ENCODE measurements around the gene LRRC37A2. TPM values are rescaled to one million over a fixed set of nuclear protein-coding genes. Genes with fewer than 3 reads are reported as not detected.
"Not testable (repeated sequence)": the region's sequence is repeated elsewhere in the genome, so short reads cannot be mapped to it uniquely, and the experiment has no call there.

Gene LRRC37A2
- total RNA-seq, 1 experiment from 2014 or later: 9.3 TPM

DNA sequence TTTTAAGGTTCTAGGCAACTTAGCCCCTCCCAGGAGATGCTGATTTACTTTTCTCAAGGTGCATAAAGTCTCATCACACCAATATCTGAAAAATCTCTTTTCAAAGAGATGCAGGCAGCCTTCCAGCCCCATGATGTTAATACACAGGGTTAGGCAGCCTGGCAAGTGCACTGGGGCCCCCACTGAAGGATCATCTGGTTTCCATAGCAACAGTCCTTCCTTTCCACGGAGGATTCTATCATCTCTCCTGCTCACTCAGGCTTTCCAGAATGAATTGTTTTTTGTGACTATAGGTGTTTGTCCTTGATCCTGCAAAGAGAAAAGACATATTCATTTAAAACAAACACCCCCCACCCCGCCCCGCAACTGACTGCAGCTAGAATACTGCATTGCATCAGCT lies 73.2 kb downstream of the LRRC37A2 start:
- no CpG with 5 or more reads among the region's 3 CpGs for WGBS (ENCODE audit: extremely low coverage, insufficient read length, low lambda C conversion rate)

DNA sequence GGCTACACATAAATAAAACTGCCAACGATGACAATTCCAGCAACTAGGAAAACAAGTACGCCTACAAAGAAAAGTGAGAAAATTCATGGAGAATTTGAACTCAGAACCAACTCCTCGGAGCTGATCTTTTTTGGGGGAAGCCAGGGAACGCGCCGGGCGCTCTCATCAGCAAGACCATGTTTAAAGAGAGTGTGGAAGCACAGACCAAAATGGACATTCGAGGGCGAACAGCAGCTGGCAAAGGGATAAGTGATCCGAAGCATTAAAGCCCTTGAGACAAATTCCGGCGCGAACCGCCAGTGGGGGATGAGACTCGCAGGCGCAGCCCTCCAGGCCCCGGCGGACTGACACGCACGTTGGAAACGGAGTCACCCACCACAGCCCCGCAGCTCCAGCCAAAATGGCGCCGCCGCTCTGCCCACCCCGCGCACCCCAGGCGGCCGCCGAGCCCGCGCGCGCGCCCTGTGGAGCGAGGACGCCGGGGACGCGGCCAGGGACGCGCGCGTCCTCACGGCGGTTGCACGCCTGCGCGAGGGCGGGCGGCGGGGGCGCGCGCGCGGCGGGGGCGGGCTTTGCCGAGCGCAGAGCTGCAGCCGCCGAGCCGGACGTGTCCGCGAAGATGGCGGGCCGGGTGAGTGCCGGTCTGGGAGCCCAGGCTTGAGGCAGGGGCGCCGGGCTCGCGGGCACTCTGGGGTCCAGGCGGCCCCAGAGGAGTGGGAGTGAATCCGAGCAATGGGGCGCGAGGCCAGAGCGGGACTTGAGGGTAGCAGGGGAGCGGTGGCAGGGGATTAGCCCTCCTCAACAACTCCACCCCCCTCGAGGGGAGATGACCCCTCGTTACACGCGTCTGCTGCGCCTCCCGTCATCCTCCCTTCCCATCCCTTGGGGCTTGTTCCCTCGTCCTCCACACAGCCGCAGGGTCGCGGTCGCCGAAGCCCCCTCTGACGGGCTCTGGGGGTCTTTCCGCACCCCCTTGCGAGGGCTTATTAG lies 78.2 kb downstream of the LRRC37A2 start, which contains the start of gene NSF:
Gene NSF (plus strand): TSS at position 513 of the 990 bp plus-strand sequence. CDS start 107 bp downstream, at position 620.
- H3K9me3 Mint-ChIP-seq; H3K18ac ChIP-seq (ENCODE audit: insufficient read length, low read depth, low read length); H3K9me3 ChIP-seq (ENCODE audit: control insufficient read depth, low read depth, low read length); H3K4me1 ChIP-seq (ENCODE audit: insufficient read depth, low read length); H3K14ac ChIP-seq (ENCODE audit: insufficient read depth, low read length); H3K36me3 Mint-ChIP-seq (ENCODE audit: insufficient read depth in 1 of 3, low read depth in 3 of 3); DNase-seq; H4K91ac ChIP-seq (ENCODE audit: insufficient read length, low read depth, low read length); H2BK120ac ChIP-seq (ENCODE audit: low read depth, low read length, poor library complexity, severe bottlenecking); H2AFZ ChIP-seq (ENCODE audit: low read length); H3K27ac ChIP-seq (ENCODE audit: insufficient read length, low read depth, low read length); H3K23me2 ChIP-seq (ENCODE audit: insufficient read length, low read depth, low read length, poor library complexity, severe bottlenecking); H2BK5ac ChIP-seq (ENCODE audit: insufficient read length, low read length); H3K27me3 Mint-ChIP-seq (ENCODE audit: low read depth); H3K79me2 ChIP-seq (ENCODE audit: insufficient read depth, low read length); H3K4me3 Mint-ChIP-seq; H4K5ac ChIP-seq (ENCODE audit: insufficient read length, low read depth, low read length); H3T11ph ChIP-seq (ENCODE audit: low read length); H3K4me1 Mint-ChIP-seq; H3K27ac Mint-ChIP-seq; H4K20me1 ChIP-seq (ENCODE audit: control insufficient read depth, insufficient read depth, insufficient read length); H2BK12ac ChIP-seq (ENCODE audit: insufficient read length, low read depth, low read length); H3K27me3 ChIP-seq (ENCODE audit: insufficient read depth, low read length); H3K9ac ChIP-seq (ENCODE audit: extremely low read depth, insufficient read length, low read length); H3K23ac ChIP-seq (ENCODE audit: insufficient read length, low read depth, low read length); H3K79me1 ChIP-seq (ENCODE audit: insufficient read depth, low read depth, low read length, poor library complexity, severe bottlenecking); H2AK5ac ChIP-seq (ENCODE audit: insufficient read length, low read length); H3K56ac ChIP-seq (ENCODE audit: insufficient read length, low read depth, low read length); H2BK20ac ChIP-seq (ENCODE audit: low read depth, low read length, poor library complexity, severe bottlenecking); H3K4ac ChIP-seq (ENCODE audit: low read depth, low read length); H3K4me2 ChIP-seq (ENCODE audit: insufficient read depth, insufficient read length, low read length); H4K8ac ChIP-seq (replicated peaks; ENCODE audit: insufficient read length, low read depth, low read length); H2BK15ac ChIP-seq (ENCODE audit: low read depth, low read length): not testable (repeated sequence)
- WGBS (ENCODE audit: extremely low coverage, insufficient read length, low lambda C conversion rate): no CpG with 5 or more reads among the region's 95 CpGs

More for the DNA sequence above, 73.2 kb downstream of the LRRC37A2 start:
- not testable (repeated sequence) for H3K23ac ChIP-seq (ENCODE audit: insufficient read length, low read depth, low read length); H3K9ac ChIP-seq (ENCODE audit: extremely low read depth, insufficient read length, low read length); H4K91ac ChIP-seq (ENCODE audit: insufficient read length, low read depth, low read length); DNase-seq; H2BK120ac ChIP-seq (ENCODE audit: low read depth, low read length, poor library complexity, severe bottlenecking); H3K27me3 ChIP-seq (ENCODE audit: insufficient read depth, low read length); H3K4me3 Mint-ChIP-seq; H3K4me2 ChIP-seq (ENCODE audit: insufficient read depth, insufficient read length, low read length); H3K4me1 Mint-ChIP-seq; H2AFZ ChIP-seq (ENCODE audit: low read length); H3K27ac Mint-ChIP-seq; H4K8ac ChIP-seq (replicated peaks; ENCODE audit: insufficient read length, low read depth, low read length); H3K9me3 Mint-ChIP-seq; H3K56ac ChIP-seq (ENCODE audit: insufficient read length, low read depth, low read length); H3K4ac ChIP-seq (ENCODE audit: low read depth, low read length); H3K79me1 ChIP-seq (ENCODE audit: insufficient read depth, low read depth, low read length, poor library complexity, severe bottlenecking); H2BK15ac ChIP-seq (ENCODE audit: low read depth, low read length); H3K14ac ChIP-seq (ENCODE audit: insufficient read depth, low read length); H2BK5ac ChIP-seq (ENCODE audit: insufficient read length, low read length); H4K20me1 ChIP-seq (ENCODE audit: control insufficient read depth, insufficient read depth, insufficient read length); H2BK12ac ChIP-seq (ENCODE audit: insufficient read length, low read depth, low read length); H3K79me2 ChIP-seq (ENCODE audit: insufficient read depth, low read length); H2AK5ac ChIP-seq (ENCODE audit: insufficient read length, low read length); H3K18ac ChIP-seq (ENCODE audit: insufficient read length, low read depth, low read length); H3T11ph ChIP-seq (ENCODE audit: low read length); H3K27ac ChIP-seq (ENCODE audit: insufficient read length, low read depth, low read length); H3K36me3 Mint-ChIP-seq (ENCODE audit: insufficient read depth in 1 of 3, low read depth in 3 of 3); H3K27me3 Mint-ChIP-seq (ENCODE audit: low read depth); H2BK20ac ChIP-seq (ENCODE audit: low read depth, low read length, poor library complexity, severe bottlenecking); H4K5ac ChIP-seq (ENCODE audit: insufficient read length, low read depth, low read length); H3K23me2 ChIP-seq (ENCODE audit: insufficient read length, low read depth, low read length, poor library complexity, severe bottlenecking); H3K9me3 ChIP-seq (ENCODE audit: control insufficient read depth, low read depth, low read length); H3K4me1 ChIP-seq (ENCODE audit: insufficient read depth, low read length)
